A673 (cell line): ENCODE data around the gene NHEJ1. TPM values are rescaled to one million over a fixed set of nuclear protein-coding genes. Genes with fewer than 3 reads are reported as not detected.

ENCODE experiments used
- BruUV-seq: library from RNA; stranded (reverse); fragments of 400-500 nt; replicated peaks from 2 replicates; lab custom pipeline; 2021; lab: Mats Ljungman, UMichigan
- CTCF ChIA-PET: fragments of 300-600 bp; sonication (Branson Sonifier 250); formaldehyde crosslinking; loops from one replicate; lab custom pipeline; 2022; ENCODE audit warnings: antibody characterized with exemption; lab: Charles Lee
- POLR2A ChIA-PET: fragments of 300-600 bp; sonication (Branson Sonifier 250); formaldehyde crosslinking; loops from one replicate; lab custom pipeline; 2022; ENCODE audit warnings: antibody characterized with exemption; ENCODE audit not compliant: low non-redundant PET; lab: Charles Lee
- DNase-seq: peaks from one replicate; pipeline ENCODE4 v3.0.0-alpha.2; 2015; ENCODE audit warnings: low spot score
- H3K27ac ChIP-seq: fragments of 200-600 bp; sonication (generic); 2 replicates; pipeline ENCODE4 v1.5.1; 2016; ENCODE audit warnings: mixed run types, low read depth, mild to moderate bottlenecking, mixed read lengths, antibody characterized with exemption, low read length; ENCODE audit not compliant: poor library complexity, severe bottlenecking
- H3K27me3 ChIP-seq: fragments of 200-600 bp; sonication (generic); replicated peaks from 2 replicates; pipeline ENCODE4 v1.6.1; 2017; ENCODE audit warnings: mixed run types, low read depth, mild to moderate bottlenecking, mixed read lengths, antibody characterized with exemption, low read length; ENCODE audit not compliant: insufficient read depth, poor library complexity
- H3K36me3 ChIP-seq: fragments of 200-600 bp; sonication (generic); 2 replicates; pipeline ENCODE4 v1.6.1; 2016; ENCODE audit warnings: mixed run types, mild to moderate bottlenecking, mixed read lengths, antibody characterized with exemption, low read length; ENCODE audit not compliant: insufficient read depth, poor library complexity, severe bottlenecking
- H3K4me1 ChIP-seq: fragments of 200-600 bp; sonication (generic); 2 replicates; pipeline ENCODE4 v1.6.1; 2017; ENCODE audit warnings: mixed run types, mild to moderate bottlenecking, mixed read lengths, antibody characterized with exemption, low read length; ENCODE audit not compliant: insufficient read depth, poor library complexity, severe bottlenecking
- H3K4me3 ChIP-seq: fragments of 200-600 bp; sonication (generic); 2 replicates; pipeline ENCODE4 v1.5.1; 2016; ENCODE audit warnings: low read depth, mixed run types, mild to moderate bottlenecking, mixed read lengths, low read length; ENCODE audit not compliant: poor library complexity, severe bottlenecking
- H3K9me3 ChIP-seq: fragments of 200-600 bp; sonication (generic); 2 replicates; pipeline ENCODE4 v1.6.1; 2016; ENCODE audit warnings: mixed run types, low read depth, mild to moderate bottlenecking, mixed read lengths, antibody characterized with exemption, low read length; ENCODE audit not compliant: poor library complexity, severe bottlenecking
- CTCF ChIP-seq: fragments of 300-800, 200-600 bp; sonication (generic); conservative IDR thresholded peaks from 2 replicates; pipeline ENCODE4 v1.5.1; 2017; ENCODE audit warnings: low read depth, mild to moderate bottlenecking, antibody characterized with exemption, low read length, moderate library complexity, mixed read lengths
- EZH2 ChIP-seq: fragments of 200-600 bp; sonication (generic); IDR thresholded peaks from 2 replicates; pipeline ENCODE4 v1.6.1; 2017; ENCODE audit warnings: borderline replicate concordance, low read depth, mild to moderate bottlenecking, mixed read lengths, antibody characterized with exemption, low read length; ENCODE audit not compliant: poor library complexity, severe bottlenecking
- intact Hi-C: fragments of 100-400 bp; cut with micrococcal nuclease; formaldehyde crosslinking; loops from one replicate; pipeline ENCODE4 v1.10.0; 2022; ENCODE audit not compliant: unreplicated experiment
- total RNA-seq: library from RNA; stranded (reverse); gene quantifications from 2 replicates; pipeline ENCODE4 v1.2.3, GENCODE V29; 2021

Gene NHEJ1
- total RNA-seq, 1 experiment from 2014 or later = 18.0 TPM

GRCh38 chr2:219056176-219056895 is 104.3 kb downstream of the NHEJ1 start:
- no peak for DNase-seq
- H3K27me3 ChIP-seq = peaks cover 66% of the 10 kb centered on the region
- no peaks in the 10 kb centered on the region for H3K4me1 ChIP-seq
- POLR2A ChIA-PET = no interaction called here
- no peaks in the 10 kb centered on the region for H3K9me3 ChIP-seq
- intact Hi-C loops = loop anchor here (10.0 kb wide), 1 partner anchor 238 kb away; no protein-coding TSS in a partner anchor
- no peak overlapping the region for H3K27ac ChIP-seq
- no peaks in the 10 kb centered on the region for H3K36me3 ChIP-seq
- H3K4me3 ChIP-seq = no peak overlapping the region
- CTCF ChIA-PET = no interaction called here
- no peak for TF ChIP-seq CTCF
- no peak for TF ChIP-seq EZH2
- no TSS peak for BruUV-seq

- no peak overlapping the region for H3K27ac ChIP-seq
- no TSS peak for BruUV-seq
- H3K9me3 ChIP-seq = no peaks in the 10 kb centered on the region
- H3K27me3 ChIP-seq = peaks cover 62% of the 10 kb centered on the region
- intact Hi-C loops = loop anchor here (10.0 kb wide), 1 partner anchor 240 kb away; no protein-coding TSS in a partner anchor
- H3K4me1 ChIP-seq = no peaks in the 10 kb centered on the region
- no peaks in the 10 kb centered on the region for H3K36me3 ChIP-seq
- ChIA-PET CTCF (interaction anchor here (0.6 kb wide), 1 partner anchor 100 kb away, joined by 3 read pairs; no protein-coding TSS in a partner anchor), POLR2A (no interaction called here)
- H3K4me3 ChIP-seq = no peak overlapping the region
- DNase-seq = no peak
- TF ChIP-seq EZH2 (no peak), CTCF (no peak)
Measured at GRCh38 chr2:219054956-219055903, 105.4 kb downstream of the NHEJ1 start.

GRCh38 chr2:219049282-219049681 is 111.3 kb downstream of the NHEJ1 start:
- CTCF ChIA-PET = no interaction called here

More at GRCh38 chr2:219049282-219049681, 111.3 kb downstream of the NHEJ1 start:
- Histone ChIP-seq H3K27ac (no peak overlapping the region), H3K4me3 (no peak overlapping the region), H3K9me3 (no peaks in the 10 kb centered on the region), H3K27me3 (peaks cover 33% of the 10 kb centered on the region), H3K4me1 (no peaks in the 10 kb centered on the region), H3K36me3 (no peaks in the 10 kb centered on the region)
- no TSS peak for BruUV-seq
- POLR2A ChIA-PET = no interaction called here
- DNase-seq = no peak
- intact Hi-C loops = no loop called here
- TF ChIP-seq EZH2 = no peak
- TF ChIP-seq CTCF = no peak
